ENCODE measurements around the gene UBE3B.

- TF ChIP-seq CTCF (conservative IDR thresholded peaks at IDR 0.05; ENCODE audit: low read length) = no peak
- no peak for TF ChIP-seq EZH2phosphoT487 (IDR thresholded peaks at IDR 0.05; ENCODE audit: borderline replicate concordance)
Observed at GRCh38 chr12:109533487-109533740, 56.0 kb downstream of the UBE3B start.
